GM19035 (cell line): Measurements from ENCODE around the gene ZMIZ1.

Experiments used
- ATAC-seq: cut with Tn5 transposase; IDR thresholded peaks from one replicate; pipeline ENCODE4 v1.9.1; 2021; ENCODE audit not compliant: unreplicated experiment

The ZMIZ1 gene

GRCh38 chr10:79079054-79079397, 10.3 kb downstream of the ZMIZ1 start:
- no peak for ATAC-seq

- ATAC-seq = no peak
Observed at GRCh38 chr10:79079490-79080355, 11.0 kb downstream of the ZMIZ1 start.

- ATAC-seq = no peak
Observed at GRCh38 chr10:79081353-79082034, 12.7 kb downstream of the ZMIZ1 start.

- ATAC-seq = no peak
Observed at GRCh38 chr10:79082035-79082373, 13.2 kb downstream of the ZMIZ1 start.

- ATAC-seq = no peak
Observed at GRCh38 chr10:79082631-79083596, 14.1 kb downstream of the ZMIZ1 start.

GRCh38 chr10:79084012-79084971, 15.5 kb downstream of the ZMIZ1 start:
- no peak for ATAC-seq

GRCh38 chr10:79084972-79085597, 16.3 kb downstream of the ZMIZ1 start:
- no peak for ATAC-seq

GRCh38 chr10:79086822-79087221, 18.1 kb downstream of the ZMIZ1 start:
- no peak for ATAC-seq

GRCh38 chr10:79087721-79088120, 19.0 kb downstream of the ZMIZ1 start:
- no peak for ATAC-seq

GRCh38 chr10:79088176-79088575, 19.4 kb downstream of the ZMIZ1 start:
- no peak for ATAC-seq

- no peak for ATAC-seq
Observed at GRCh38 chr10:79088613-79089355, 20.0 kb downstream of the ZMIZ1 start.

- ATAC-seq = no peak
Observed at GRCh38 chr10:79089632-79090031, 20.9 kb downstream of the ZMIZ1 start.

GRCh38 chr10:79090134-79090803, 21.5 kb downstream of the ZMIZ1 start:
- no peak for ATAC-seq

GRCh38 chr10:79092292-79092896, 23.6 kb downstream of the ZMIZ1 start:
- ATAC-seq = no peak

- no peak for ATAC-seq
Observed at GRCh38 chr10:79093658-79094411, 25.1 kb downstream of the ZMIZ1 start.

GRCh38 chr10:79094412-79095175, 25.8 kb downstream of the ZMIZ1 start:
- ATAC-seq = no peak

GRCh38 chr10:79095316-79095715, 26.6 kb downstream of the ZMIZ1 start:
- no peak for ATAC-seq
